Ovary (tissue), 3 donors: Measurements from ENCODE around the gene NPM1.

Experiments used
- EP300 ChIP-seq: sonication (generic); formaldehyde crosslinking; IDR thresholded peaks from one replicate; pipeline ENCODE4 v1.6.1; 2017; ENCODE audit warnings: antibody characterized with exemption
- POLR2A ChIP-seq: fragments of 450-650 bp; IDR thresholded peaks from one replicate; pipeline ENCODE4 v1.6.1; 2017; ENCODE audit warnings: antibody characterized with exemption, mild to moderate bottlenecking, moderate library complexity
- TF ChIP-seq, protein P1 (sequence below), 3 donors: fragments of 450-650 bp in 2 of 3; fragments of 200-600 bp in 1 of 3; IDR thresholded peaks; one replicate each; pipeline versions ENCODE4 v1.5.1 to v1.8.0; 2016 to 2022; ENCODE audit warnings: antibody characterized with exemption in 3 of 3, mild to moderate bottlenecking in 1 of 3
- donor health status: DM: no; HTN: no; CAD: no.

DNA sequence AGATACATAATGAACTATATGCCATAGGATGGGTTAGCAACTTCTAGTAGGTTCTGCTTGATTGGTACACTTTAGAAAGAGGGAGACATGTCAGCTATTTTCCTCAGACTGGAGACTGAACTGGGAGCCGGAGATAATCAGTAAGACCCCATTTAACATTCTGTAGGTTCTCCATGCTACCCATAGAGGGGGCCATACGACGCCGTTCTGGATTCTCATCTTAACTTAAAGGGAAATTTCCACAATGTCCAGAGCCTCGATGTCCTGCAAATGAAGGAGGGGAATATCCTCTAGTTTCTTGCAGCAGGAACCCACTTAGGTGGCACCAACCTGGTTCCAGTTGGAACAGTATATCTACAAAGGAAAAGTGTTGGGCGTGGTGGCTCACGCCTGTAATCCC is 22.3 kb upstream of the NPM1 start:
- no peak for TF ChIP-seq EP300
- TF ChIP-seq, protein P1, sequence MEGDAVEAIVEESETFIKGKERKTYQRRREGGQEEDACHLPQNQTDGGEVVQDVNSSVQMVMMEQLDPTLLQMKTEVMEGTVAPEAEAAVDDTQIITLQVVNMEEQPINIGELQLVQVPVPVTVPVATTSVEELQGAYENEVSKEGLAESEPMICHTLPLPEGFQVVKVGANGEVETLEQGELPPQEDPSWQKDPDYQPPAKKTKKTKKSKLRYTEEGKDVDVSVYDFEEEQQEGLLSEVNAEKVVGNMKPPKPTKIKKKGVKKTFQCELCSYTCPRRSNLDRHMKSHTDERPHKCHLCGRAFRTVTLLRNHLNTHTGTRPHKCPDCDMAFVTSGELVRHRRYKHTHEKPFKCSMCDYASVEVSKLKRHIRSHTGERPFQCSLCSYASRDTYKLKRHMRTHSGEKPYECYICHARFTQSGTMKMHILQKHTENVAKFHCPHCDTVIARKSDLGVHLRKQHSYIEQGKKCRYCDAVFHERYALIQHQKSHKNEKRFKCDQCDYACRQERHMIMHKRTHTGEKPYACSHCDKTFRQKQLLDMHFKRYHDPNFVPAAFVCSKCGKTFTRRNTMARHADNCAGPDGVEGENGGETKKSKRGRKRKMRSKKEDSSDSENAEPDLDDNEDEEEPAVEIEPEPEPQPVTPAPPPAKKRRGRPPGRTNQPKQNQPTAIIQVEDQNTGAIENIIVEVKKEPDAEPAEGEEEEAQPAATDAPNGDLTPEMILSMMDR (IDR thresholded peaks at IDR 0.05), result no peak
- TF ChIP-seq POLR2A, result no peak
